HG03342 (cell line): ENCODE data around the gene NUP85.
"Not testable (repeated sequence)": the region's sequence is repeated elsewhere in the genome, so short reads cannot be mapped to it uniquely, and the experiment has no call there.

ENCODE experiments used
- ATAC-seq: cut with Tn5 transposase; IDR thresholded peaks from one replicate; pipeline ENCODE4 v1.9.1; 2021; ENCODE audit warnings: mild to moderate bottlenecking, moderate library complexity; ENCODE audit not compliant: unreplicated experiment

Gene NUP85, protein sequence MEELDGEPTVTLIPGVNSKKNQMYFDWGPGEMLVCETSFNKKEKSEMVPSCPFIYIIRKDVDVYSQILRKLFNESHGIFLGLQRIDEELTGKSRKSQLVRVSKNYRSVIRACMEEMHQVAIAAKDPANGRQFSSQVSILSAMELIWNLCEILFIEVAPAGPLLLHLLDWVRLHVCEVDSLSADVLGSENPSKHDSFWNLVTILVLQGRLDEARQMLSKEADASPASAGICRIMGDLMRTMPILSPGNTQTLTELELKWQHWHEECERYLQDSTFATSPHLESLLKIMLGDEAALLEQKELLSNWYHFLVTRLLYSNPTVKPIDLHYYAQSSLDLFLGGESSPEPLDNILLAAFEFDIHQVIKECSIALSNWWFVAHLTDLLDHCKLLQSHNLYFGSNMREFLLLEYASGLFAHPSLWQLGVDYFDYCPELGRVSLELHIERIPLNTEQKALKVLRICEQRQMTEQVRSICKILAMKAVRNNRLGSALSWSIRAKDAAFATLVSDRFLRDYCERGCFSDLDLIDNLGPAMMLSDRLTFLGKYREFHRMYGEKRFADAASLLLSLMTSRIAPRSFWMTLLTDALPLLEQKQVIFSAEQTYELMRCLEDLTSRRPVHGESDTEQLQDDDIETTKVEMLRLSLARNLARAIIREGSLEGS

DNA sequence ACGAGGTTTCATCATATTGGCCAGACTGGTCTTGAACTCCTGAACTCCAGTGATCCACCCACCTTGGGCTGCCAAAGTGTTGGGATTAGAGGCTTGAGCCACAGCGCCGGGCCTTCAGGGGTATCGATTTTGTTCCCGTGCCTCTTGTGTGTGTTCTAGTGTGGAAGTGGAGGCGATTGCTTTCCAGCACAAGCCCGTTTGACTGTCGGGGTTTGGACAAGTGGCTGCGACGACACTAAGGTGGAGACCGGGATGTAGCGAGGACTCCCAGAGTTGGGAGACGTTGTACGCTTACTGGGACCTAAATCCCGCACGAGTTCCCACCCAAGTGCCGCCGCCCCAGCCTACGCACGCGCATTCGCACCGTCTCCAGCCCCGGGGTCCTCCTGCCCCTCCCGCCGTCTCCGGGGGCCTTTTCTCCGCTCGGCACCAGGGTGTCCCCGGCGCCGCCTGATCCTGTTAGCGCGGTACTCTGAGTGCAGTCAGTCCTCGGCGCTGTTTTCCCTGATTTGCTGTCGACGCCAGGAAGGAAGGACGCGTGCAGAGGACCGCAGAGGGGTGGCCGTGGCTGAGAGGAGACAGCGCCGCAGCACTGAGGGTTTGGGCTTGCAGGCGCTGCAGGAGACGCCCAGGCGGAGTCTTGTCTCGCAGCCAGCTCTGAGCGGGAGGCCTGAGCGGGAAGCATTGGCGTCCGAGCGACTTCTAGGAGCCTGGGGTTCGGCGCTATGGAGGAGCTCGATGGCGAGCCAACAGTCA, at the start of gene NUP85:
Gene NUP85 (plus strand): TSS at position 643 of the 756 bp plus-strand sequence. CDS start 83 bp downstream, at position 726.
- peak; percentile 58 for ATAC-seq

DNA sequence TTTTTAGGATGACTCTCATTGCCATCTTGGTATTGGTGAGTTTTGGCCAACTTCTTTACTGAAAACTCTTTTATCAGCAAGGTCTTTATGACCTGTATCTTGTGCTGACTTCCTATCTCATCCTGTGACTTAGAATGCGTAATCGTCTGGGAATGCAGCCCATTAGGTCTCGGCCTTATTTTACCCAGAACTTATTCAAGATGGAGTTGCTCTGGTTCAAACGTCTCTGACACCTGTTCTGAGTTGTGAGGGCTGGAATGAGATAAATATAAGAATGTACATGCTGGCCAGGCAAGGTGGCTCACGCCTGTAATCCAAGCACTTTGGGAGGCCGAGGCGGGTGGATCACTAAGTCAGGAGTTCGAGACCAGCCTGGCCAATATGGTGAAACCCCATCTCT, 47.0 kb upstream of the NUP85 start:
- not testable (repeated sequence) for ATAC-seq

DNA sequence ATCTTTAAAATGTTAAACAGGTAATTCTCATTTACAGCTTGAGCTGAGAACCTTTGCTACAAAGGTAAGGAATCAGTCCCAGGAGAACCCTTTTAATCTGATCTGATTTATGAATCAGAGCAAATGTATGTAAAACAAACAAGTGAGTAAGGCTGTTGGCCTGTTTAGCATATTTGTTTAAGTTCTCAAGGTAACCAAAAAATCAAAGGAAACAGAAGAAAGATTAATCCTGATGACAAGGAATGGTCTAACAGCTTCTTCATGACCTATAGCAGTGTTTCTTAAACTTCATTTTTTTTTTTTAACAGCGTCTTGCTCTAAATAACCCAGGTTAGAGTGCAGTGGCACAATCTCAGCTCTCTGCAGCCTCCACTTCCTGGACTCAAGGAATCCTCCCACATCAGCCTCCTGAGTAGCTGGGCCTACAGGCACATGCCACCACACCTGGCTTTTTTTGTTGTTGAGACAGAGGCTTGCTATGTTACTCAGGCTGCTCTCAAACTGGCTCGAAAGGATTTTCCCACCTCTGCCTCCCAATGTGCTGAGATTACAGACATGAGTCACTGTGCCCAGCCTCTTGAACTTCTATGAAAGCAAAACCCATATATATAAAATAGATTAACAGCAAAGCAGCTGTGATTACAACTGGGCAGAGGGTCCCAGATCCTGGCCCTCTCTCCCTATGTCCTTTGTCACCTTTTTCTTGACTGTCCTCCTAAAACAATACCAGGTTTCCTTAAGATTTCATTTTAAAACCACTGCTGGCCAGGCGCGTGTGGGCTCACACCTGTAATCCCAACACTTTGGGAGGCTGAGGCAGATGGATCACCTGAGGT, 46.1 kb upstream of the NUP85 start:
- no peak for ATAC-seq

DNA sequence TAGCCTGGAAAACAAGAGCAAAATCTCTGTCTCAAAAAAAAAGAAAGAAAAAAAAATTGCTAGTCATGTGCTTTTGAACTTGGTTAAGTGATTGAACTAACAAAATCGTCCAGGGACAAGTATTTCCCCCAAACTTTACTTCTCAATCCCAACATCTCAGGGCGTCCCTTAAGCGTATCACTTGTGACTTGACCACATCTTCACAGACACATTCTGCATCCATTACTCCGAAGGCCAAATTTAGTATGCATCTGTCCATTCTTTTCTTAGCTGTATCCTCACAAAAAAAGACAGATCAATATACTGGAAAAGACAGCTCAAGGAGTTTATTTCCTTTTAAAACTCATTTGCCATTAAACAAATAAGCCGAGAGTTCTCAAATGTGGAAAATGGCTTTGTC, 45.3 kb upstream of the NUP85 start:
- no peak for ATAC-seq

DNA sequence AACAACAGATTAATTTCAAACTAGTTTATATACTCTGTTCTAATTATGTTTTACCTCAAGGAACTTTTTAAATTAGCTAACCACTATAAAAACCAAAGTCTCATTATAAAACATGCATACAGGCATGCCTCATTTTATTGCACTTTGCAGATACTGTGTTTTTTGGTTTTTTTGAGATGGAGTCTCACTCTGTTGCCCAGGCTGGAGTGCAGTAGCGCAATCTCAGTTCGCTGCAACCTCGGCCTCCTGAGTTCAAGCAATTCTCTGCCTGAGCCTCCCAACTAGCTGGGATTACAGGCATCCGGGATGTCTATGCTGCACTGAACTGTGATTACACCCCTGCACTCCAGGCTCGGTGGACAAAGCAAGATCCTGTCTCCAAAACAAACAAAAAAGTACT, 42.4 kb upstream of the NUP85 start:
- ATAC-seq, result no peak

DNA sequence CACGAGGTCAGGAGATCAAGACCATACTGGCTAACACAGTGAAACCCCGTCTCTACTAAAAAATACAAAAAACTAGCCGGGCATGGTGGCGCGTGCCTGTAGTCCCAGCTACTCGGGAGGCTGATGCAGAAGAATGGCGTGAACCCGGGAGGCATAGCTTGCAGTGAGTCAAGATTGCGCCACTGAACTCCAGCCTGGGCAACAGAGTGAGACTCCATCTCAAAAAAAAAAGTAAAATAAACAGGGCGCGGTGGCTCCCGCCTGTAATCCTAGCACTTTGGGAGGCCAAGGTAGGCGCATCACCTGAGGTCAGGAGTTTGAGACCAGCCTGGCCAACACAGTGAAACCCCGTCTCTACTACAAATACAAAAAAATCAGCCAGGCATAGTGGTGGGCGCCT, 40.9 kb upstream of the NUP85 start:
- ATAC-seq, result not testable (repeated sequence)

DNA sequence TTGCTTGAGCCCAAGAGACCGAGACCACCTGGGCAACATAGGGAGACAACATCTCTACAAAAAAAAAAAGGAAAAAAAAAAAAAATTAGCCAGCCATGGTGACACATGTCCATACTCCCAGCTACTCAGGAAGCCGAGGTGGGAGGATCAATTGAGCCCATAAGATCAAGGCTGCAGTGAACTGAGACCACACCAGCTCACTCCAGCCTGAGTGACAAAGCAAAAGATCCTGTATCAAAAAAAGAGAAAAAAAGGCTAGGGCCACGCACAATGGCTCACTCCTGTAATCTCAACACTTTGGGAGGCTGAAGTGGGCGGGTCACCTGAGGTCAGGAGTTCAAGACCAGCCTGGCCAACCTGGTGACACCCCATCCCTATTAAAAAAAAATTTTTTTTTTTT, 36.5 kb upstream of the NUP85 start:
- no peak for ATAC-seq

DNA sequence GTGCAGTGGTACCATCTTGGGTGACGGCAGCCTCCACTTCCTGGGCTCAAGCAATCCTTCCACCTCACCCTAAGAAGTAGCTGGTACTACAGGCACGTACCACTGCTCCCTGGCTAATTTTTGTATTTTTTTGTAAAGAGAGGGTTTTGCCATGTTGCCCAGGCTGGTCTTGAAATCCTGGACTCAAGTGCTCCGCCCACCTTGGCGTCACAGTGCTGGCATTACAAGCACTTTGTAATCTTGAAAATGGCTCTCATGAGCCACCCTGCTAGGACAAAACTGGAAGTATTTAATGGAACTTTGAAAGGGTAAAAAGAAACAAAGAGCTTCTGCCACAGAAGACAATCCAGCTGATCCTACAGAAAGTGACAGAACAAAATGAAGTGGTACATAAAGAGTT, 32.0 kb upstream of the NUP85 start:
- ATAC-seq, result no peak

DNA sequence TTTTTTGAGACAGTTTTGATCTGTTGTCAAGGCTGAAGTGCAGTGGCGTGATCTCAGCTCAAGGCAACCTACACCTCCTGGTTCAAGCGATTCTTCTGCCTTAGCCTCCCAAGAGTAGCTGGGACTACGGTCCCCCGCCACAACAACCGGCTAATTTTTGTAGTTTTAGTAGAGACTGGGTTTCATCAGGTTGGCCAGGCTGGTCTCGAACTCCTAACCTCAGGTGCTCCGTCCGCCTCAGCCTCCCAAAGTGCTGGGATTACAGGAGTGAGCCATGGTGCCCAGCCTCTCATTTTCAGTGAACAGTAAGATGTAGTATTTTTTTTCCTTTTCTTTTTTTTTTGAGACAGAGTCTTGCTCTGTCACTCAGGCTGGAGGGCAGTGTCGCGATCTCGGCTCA, 30.5 kb upstream of the NUP85 start:
- ATAC-seq, result no peak

DNA sequence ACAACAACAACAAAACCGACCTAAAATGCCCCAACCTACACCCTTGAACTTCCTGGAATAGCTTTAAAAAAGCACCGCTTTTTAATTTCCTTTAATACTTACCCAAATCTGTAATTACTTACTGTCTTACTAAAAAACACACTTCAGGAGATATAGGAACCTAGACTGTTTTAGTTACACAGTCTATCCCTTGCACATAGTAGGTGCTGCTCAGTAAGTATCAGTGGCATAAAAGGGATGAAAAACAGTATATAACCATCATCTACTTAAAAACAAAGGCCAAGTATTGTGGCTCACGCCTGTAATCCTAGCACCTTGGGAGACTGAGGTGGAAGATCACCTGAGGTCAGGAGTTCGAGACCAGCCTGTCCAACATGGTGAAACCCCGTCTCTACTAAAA, 28.9 kb upstream of the NUP85 start:
- ATAC-seq, result no peak

DNA sequence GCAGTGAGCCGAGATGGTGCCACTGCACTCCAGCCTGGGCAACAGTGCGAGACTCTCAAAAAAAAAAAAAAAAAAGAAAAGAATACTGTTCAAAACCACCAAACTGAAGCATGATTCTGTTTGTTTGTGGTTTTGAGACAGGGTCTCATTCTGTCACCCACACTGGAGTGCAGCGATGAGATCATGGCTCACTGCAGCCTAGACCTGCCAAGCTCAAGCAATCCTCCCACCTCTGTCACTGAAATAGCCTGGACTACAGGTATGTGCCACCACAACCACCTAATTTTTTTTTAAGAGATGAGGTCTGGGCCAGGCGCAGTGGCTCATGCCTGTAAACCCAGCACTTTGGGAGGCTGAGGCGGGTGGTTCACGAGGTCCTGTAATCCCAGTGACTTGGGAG, 27.0 kb upstream of the NUP85 start:
- no peak for ATAC-seq

DNA sequence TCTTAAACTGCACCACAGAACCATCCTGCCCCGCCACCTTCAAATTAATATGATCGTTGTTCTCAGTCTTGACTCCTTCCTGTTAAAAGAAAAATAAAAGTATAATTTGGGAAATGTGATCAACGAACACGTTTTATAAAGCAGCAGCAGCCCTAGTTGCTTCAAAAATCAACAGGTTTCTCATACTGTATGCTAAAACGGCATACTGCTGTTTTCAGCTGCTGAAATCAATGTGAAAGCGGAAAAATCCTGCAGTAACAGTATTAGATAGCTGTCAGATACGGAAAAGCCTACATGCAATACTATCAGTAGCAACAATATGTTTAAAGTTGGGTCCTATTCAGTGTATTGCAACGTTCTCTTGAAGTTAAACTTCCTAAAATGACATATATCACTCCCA, 24.4 kb upstream of the NUP85 start:
- ATAC-seq, result no peak

DNA sequence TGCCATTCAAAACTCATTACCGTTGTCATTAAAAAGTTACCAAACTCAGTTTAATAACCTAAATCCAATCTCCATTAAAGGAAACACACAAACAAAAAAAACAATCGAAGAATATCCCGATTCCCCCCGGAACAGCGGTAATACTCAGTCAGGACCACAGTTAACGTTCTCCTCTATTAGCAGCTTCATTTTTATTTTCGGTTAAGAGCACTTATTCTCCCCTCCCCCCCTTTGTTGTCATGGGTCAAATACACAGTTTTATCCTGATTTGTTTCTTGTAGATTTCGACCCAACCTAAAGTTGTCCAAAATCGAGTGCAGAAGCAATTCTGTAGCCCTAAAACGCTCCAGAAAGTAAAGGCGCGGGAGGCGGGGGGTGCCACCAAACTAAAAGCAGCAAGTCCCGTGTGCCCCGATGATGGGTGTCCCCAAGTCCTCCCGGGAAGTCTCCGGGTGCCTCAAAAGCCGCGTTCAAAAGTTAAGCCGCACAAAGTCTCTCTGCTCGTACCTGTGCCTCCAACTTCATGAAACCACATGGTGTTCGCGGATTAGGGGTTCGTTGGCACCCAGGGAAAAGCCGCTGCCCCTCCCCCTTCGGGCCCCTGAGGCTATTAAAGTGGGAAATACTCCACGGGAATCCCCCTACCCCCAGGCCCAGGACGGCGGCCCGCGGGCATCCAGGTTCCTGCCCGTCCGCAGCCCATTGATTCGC, 23.7 kb upstream of the NUP85 start:
- ATAC-seq, result peak; percentile 10

DNA sequence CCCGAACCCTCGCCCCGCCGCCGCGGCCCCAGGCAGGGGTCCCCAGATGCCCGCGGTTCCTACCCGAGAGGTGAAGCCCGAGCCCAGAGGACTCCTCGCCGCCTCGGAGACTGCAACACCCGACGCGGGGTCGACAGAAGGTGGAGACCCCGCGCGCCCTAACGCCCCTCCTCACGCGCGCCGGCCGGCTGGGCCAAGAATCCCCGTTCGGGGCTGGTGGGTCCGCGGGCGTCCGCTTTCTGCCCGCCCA, 23.2 kb upstream of the NUP85 start:
- no peak for ATAC-seq

DNA sequence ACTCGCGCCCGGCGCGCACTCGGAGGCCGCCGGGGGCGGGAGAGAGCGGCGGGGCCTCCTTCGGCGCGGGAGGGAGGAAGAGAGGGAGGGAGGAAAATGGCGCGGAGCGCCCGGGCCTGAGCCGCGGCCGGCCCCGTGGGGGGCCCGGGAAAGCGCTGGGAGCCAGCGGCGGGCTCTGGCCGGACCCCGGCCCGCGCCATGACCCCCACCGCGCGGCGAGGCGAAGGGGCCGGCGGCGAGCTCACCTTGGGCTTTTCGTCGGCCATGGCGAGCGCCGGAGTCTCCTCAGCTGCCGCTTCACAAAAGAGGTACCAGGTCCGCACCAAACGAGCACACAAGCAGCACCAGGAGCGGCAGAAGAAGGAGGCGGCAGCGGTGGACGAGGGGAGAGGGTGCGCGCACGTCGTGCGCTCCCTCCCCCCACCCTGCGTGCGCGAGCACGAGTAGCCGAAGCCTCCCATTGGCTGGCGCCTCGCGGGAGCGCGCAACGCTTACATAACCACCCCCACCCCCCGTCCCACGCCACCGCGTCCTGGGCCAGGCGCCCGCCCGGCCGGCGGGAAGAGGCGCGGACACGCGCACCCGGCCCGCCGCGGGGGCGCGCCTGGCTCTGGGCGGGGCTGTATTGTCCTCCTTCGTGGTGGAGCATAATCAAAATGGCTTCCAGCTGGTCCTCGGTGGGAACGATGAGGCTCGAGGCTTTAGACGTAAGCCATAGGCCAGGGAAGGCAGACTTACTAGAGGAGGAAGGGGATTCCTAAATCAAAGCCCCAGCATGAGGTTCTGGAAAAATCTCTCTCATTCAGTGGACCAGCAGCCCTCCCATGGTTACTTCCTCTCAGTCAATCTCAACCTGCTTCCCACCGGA, 22.7 kb upstream of the NUP85 start, which contains the start of gene SUMO2:
Gene SUMO2 (minus strand): TSS at position 391 of the 868 bp plus-strand sequence. CDS start 125 bp downstream, at position 266.
- peak; percentile 76 for ATAC-seq

DNA sequence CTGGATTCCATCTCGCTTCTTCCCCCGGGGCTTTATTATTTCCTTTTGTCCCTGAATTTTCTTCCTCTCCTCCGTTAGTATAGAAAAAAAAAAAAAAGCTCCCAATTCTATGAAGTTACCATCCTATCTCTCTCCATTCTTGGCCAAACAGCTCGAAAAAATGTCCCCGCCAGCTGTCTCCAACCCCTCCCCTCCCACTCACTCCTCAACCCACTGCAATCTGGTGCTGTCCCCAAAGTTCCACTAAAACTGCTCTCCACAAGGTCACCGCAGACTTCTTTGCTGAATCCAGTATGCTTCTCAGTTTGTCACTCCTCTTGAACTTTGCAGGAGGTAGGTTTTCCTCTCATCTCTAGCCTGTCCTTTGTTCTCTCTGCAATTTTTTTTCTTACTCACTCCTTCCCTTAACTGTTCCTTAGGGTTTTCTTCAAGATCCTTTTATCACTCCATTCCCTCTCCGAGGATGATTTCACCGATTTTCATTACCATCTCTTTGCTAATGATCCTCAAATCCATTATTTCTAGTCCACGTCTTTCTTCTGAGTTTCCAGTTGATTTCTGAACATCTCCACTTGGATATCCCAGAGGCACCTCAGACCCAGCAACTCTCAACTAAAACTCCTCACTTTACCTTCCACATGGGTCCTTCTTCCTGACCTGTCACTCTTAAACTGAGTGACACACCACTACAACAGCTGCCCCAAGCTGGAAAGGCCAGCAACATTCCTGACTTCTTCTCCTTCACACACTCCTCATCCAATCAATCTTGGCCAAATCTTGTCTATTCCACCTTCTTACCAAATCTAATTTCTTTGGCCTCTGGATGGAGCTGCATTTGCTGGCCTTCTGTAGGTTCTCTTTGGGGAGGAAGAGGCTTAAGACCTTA, 21.2 kb upstream of the NUP85 start:
- no peak for ATAC-seq

DNA sequence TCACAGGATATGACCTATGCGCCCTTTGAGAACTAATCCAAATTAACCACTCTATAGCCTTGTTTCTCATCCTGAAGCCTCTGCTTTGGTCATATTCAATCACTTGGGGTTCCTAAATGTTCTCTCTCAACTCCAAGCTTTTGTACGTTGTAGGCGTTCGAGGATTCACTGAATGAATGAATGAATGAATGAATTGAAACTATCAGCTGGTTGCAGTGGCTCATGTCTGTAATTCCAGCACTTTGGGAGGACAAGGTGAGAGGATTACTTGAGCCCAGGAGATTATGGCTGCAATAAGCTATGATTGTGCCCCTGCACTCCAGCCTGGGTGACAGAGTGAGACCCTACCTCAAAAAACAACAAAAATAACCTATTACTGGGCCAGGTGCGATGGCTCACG, 16.9 kb upstream of the NUP85 start:
- ATAC-seq, result no peak

DNA sequence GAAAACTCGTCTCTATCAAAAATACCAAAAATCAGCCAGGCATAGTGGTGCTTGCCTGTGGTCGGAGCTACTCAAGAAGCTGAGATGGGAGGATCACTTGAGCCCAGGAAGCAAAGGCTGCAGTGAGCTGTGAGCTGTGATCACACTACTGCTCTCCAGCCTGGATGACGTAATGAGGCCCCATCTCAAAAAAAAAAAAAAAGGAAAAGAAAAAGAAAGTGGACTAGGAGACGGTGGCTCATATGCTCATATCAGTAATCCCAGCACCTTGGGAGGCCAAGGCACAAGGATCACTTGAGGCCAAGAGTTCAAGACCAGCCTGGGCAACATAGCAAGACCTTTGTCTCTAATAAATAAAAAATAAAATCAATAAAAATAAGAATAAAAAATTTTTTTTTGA, 13.9 kb upstream of the NUP85 start:
- ATAC-seq, result no peak
